Articular chondrocyte of knee joint (primary cell): ENCODE results near the gene CRIM1. TPM values are rescaled to one million over a fixed set of nuclear protein-coding genes. Genes with fewer than 3 reads are reported as not detected.

Experiments
- total RNA-seq: library from RNA; depleted of rRNA; stranded (reverse); fragments of >200 nt; gene quantifications from 2 replicates; pipeline ENCODE4 v1.2.3, GENCODE V29; 2012

The CRIM1 gene, protein sequence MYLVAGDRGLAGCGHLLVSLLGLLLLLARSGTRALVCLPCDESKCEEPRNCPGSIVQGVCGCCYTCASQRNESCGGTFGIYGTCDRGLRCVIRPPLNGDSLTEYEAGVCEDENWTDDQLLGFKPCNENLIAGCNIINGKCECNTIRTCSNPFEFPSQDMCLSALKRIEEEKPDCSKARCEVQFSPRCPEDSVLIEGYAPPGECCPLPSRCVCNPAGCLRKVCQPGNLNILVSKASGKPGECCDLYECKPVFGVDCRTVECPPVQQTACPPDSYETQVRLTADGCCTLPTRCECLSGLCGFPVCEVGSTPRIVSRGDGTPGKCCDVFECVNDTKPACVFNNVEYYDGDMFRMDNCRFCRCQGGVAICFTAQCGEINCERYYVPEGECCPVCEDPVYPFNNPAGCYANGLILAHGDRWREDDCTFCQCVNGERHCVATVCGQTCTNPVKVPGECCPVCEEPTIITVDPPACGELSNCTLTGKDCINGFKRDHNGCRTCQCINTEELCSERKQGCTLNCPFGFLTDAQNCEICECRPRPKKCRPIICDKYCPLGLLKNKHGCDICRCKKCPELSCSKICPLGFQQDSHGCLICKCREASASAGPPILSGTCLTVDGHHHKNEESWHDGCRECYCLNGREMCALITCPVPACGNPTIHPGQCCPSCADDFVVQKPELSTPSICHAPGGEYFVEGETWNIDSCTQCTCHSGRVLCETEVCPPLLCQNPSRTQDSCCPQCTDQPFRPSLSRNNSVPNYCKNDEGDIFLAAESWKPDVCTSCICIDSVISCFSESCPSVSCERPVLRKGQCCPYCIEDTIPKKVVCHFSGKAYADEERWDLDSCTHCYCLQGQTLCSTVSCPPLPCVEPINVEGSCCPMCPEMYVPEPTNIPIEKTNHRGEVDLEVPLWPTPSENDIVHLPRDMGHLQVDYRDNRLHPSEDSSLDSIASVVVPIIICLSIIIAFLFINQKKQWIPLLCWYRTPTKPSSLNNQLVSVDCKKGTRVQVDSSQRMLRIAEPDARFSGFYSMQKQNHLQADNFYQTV
- total RNA-seq = 512 and 531 TPM in 2 replicates

DNA sequence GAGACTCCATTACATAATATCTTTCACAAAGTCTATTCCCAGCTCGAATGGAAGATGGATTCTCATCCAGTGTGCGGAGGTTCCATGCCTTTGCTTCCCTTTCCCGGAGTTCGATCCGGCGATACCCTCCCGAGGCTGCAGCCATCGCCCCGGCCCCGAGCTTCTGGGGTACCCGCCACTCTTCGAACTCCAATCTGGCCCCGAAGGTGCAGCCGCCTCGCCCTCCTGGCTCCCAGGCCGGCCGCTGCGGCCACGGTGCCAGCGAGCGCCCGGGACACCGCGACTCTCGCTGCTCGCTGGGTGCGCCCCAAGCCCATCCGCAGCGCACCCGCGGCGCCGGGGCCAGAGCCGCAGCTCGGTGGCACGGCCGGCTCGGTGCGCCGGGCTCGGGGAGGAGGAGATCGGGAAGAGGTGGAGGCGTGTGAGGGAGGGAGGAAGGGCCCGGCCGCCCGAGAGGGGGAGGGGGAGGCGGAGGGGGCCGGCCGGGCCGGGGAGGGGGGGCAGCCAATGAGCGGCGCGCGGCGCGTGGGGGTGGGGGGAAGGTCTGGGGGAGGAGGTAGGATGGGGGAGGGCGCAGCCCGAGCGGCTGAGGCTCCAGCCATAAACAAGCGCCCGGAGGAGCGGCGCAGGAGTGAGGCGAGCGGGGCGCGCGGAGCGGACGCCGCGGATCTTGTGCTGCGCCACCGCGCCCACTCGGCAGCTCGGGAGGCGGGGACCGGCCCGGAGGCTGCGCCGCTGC, at the start of gene CRIM1:
Gene CRIM1 (plus strand): TSS at position 628 of the 739 bp plus-strand sequence. CDS start 515 bp downstream, outside the sequence.

DNA sequence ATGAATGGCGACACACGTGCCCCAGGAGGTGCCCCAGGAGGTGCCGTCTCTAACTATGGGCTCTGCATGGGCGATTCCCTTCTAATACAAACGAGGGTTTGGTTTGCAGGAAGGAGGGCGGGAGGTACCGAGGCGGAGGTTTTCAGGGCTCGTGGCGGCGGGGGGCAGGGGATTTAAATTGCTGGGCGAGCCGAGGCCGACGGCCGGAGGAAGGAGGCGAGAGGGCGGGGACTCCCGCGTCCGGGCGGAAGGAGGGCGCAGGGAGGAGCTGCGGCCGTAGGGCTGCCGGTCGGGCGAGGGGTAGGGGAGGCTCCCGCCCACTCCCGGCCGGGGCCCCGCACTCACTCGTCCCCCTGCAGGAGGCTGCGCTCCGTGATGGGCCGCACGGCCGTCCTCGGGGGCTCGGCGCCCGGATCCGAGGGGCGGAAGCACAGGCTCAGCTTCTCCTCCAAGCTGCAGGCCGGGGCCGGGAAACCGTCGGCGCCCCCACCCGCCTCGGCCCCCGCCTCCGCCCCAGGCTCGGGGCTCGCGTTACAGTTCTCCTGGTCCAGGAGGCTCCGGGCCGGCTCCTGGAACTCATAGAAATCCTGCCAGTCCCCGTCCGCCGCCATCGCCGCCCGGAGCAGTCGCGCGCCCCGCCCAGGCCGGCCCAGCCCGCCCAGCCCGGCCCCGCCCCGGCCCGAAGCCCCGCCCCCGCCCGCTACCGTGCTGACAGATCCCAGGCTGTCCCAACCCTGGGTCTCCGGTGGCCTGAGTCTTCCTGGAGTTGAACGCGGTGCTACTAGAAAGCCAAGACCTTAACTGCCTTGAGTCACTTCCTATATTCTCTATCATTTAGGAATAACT, 242.2 kb downstream of the CRIM1 start, which contains the start of gene FEZ2:
Gene FEZ2 (minus strand): TSS at position 637 of the 846 bp plus-strand sequence. CDS start 26 bp downstream, at position 611.

Other genes with a start within 250 kb of the CRIM1 start
- gene FEZ2, start 242.4 kb downstream of the CRIM1 start, total RNA-seq = 71.7 and 72.3 TPM in 2 replicates